Fibroblast of skin of left biceps (primary cell): Measurements from ENCODE around the gene TMEM144.
"Not testable (repeated sequence)": the region's sequence is repeated elsewhere in the genome, so short reads cannot be mapped to it uniquely, and the experiment has no call there.

Experiments used
- DNase-seq, 2 experiments: peaks; one replicate each; pipeline ENCODE4 v3.0.0-alpha.2; 2013; ENCODE audit warnings: low read depth in 2 of 2

TMEM144 gene

GRCh38 chr4:158190718-158191117 is 19.6 kb upstream of the TMEM144 start:
- no peak for DNase-seq

GRCh38 chr4:158192439-158193158 is 17.7 kb upstream of the TMEM144 start:
- no peak for DNase-seq

- DNase-seq, result no peak
Observed at GRCh38 chr4:158193171-158193749, 17.0 kb upstream of the TMEM144 start.

GRCh38 chr4:158195297-158195696 is 15.0 kb upstream of the TMEM144 start:
- DNase-seq, result no peak

GRCh38 chr4:158197194-158197776 is 13.0 kb upstream of the TMEM144 start:
- DNase-seq, result no peak

GRCh38 chr4:158200214-158200613 is 10.1 kb upstream of the TMEM144 start:
- no peak for DNase-seq

GRCh38 chr4:158201322-158201721 is 9.0 kb upstream of the TMEM144 start:
- no peak for DNase-seq

- no peak for DNase-seq
Observed at GRCh38 chr4:158201876-158202275, 8.4 kb upstream of the TMEM144 start.

- DNase-seq, result no peak
Observed at GRCh38 chr4:158202481-158202880, 7.8 kb upstream of the TMEM144 start.

GRCh38 chr4:158203436-158203835 is 6.8 kb upstream of the TMEM144 start:
- DNase-seq, result no peak

GRCh38 chr4:158203929-158204328 is 6.4 kb upstream of the TMEM144 start:
- DNase-seq, result no peak

GRCh38 chr4:158208963-158209640 is 1.2 kb upstream of the TMEM144 start:
- DNase-seq, result no peak

- DNase-seq, result no peak
Observed at GRCh38 chr4:158211222-158211621, 936 bp downstream of the TMEM144 start.

- DNase-seq, result no peak
Observed at GRCh38 chr4:158213466-158213865, 3.2 kb downstream of the TMEM144 start.

- no peak for DNase-seq
Observed at GRCh38 chr4:158214856-158215255, 4.6 kb downstream of the TMEM144 start.

GRCh38 chr4:158217763-158218162 is 7.5 kb downstream of the TMEM144 start:
- no peak for DNase-seq

- DNase-seq, result no peak
Observed at GRCh38 chr4:158219623-158220022, 9.3 kb downstream of the TMEM144 start.

GRCh38 chr4:158224318-158224717 is 14.0 kb downstream of the TMEM144 start:
- not testable (repeated sequence) for DNase-seq

GRCh38 chr4:158224999-158225398 is 14.7 kb downstream of the TMEM144 start:
- DNase-seq, result not testable (repeated sequence)

GRCh38 chr4:158227880-158228279 is 17.6 kb downstream of the TMEM144 start:
- DNase-seq, result not testable (repeated sequence)

GRCh38 chr4:158228399-158228798 is 18.1 kb downstream of the TMEM144 start:
- DNase-seq, result not testable (repeated sequence)

GRCh38 chr4:158229768-158230167 is 19.5 kb downstream of the TMEM144 start:
- no peak for DNase-seq

- DNase-seq, result no peak
Observed at GRCh38 chr4:158234671-158235070, 24.4 kb downstream of the TMEM144 start.
